Measurements from ENCODE around the gene ADCY2.

ADCY2 gene

GRCh38 chr5:7534505-7534904 lies 138.6 kb downstream of the ADCY2 start:
- no peak overlapping the region for H2BK15ac ChIP-seq (replicated peaks; ENCODE audit: low read depth)
- no CpG with 5 or more reads among the region's 3 CpGs for WGBS (ENCODE audit: extremely low coverage, insufficient coverage, low lambda C conversion rate)
- no peak overlapping the region for H4K8ac ChIP-seq (ENCODE audit: low read depth, low read length)
- no peak overlapping the region for H2AK5ac ChIP-seq (ENCODE audit: low read length)
- no peaks in the 10 kb centered on the region for H3K36me3 ChIP-seq (ENCODE audit: control insufficient read depth, insufficient read depth, low read length)
- H3K27me3 ChIP-seq (ENCODE audit: insufficient read depth, low read length, poor library complexity), result no peaks in the 10 kb centered on the region
- no peak overlapping the region for H3K23ac ChIP-seq (ENCODE audit: low read length)
- H3K9ac ChIP-seq (ENCODE audit: low read length), result no peak overlapping the region
- H3K79me1 ChIP-seq (ENCODE audit: low read length), result peaks cover 12% of the 10 kb centered on the region
- H2BK120ac ChIP-seq (ENCODE audit: low read depth, low read length), result no peak overlapping the region
- H3K27ac ChIP-seq (ENCODE audit: low read depth, low read length), result no peak overlapping the region
- H3K18ac ChIP-seq (ENCODE audit: low read length), result no peak overlapping the region
- H3K79me2 ChIP-seq (ENCODE audit: control insufficient read depth, insufficient read depth, low read length), result peaks cover 17% of the 10 kb centered on the region
- DNase-seq, result no peak
- H3K4me2 ChIP-seq (ENCODE audit: low read length), result no peak overlapping the region
- H4K5ac ChIP-seq (ENCODE audit: low read length), result no peak overlapping the region
- peaks cover 2% of the 10 kb centered on the region for H3K4me1 ChIP-seq (ENCODE audit: control insufficient read depth, low read depth, low read length)
- H3K56ac ChIP-seq (ENCODE audit: low read length), result no peak overlapping the region
- H2BK5ac ChIP-seq (ENCODE audit: low read length), result no peak overlapping the region
- no peak overlapping the region for H3K4ac ChIP-seq (ENCODE audit: low read depth, low read length)
- no peak overlapping the region for H3K4me3 ChIP-seq (ENCODE audit: low read length)

- whole genome bisulfite sequencing (ENCODE audit: extremely low coverage, insufficient coverage, low lambda C conversion rate), result no CpG with 5 or more reads among the region's 2 CpGs
- Histone ChIP-seq H2AK5ac (ENCODE audit: low read length) (no peak overlapping the region), H3K18ac (ENCODE audit: low read length) (no peak overlapping the region), H2BK15ac (replicated peaks; ENCODE audit: low read depth) (no peak overlapping the region), H2BK5ac (ENCODE audit: low read length) (no peak overlapping the region), H3K27ac (ENCODE audit: low read depth, low read length) (no peak overlapping the region), H3K9ac (ENCODE audit: low read length) (no peak overlapping the region), H3K4me3 (ENCODE audit: low read length) (no peak overlapping the region), H3K79me1 (ENCODE audit: low read length) (peaks cover 17% of the 10 kb centered on the region), H4K8ac (ENCODE audit: low read depth, low read length) (no peak overlapping the region), H2BK120ac (ENCODE audit: low read depth, low read length) (no peak overlapping the region), H3K4me2 (ENCODE audit: low read length) (no peak overlapping the region), H3K27me3 (ENCODE audit: insufficient read depth, low read length, poor library complexity) (no peaks in the 10 kb centered on the region), H3K36me3 (ENCODE audit: control insufficient read depth, insufficient read depth, low read length) (no peaks in the 10 kb centered on the region), H3K4me1 (ENCODE audit: control insufficient read depth, low read depth, low read length) (peaks cover 3% of the 10 kb centered on the region), H3K23ac (ENCODE audit: low read length) (no peak overlapping the region), H4K5ac (ENCODE audit: low read length) (no peak overlapping the region), H3K56ac (ENCODE audit: low read length) (no peak overlapping the region), H3K79me2 (ENCODE audit: control insufficient read depth, insufficient read depth, low read length) (peaks cover 18% of the 10 kb centered on the region), H3K4ac (ENCODE audit: low read depth, low read length) (no peak overlapping the region)
- no peak for DNase-seq
Observed at GRCh38 chr5:7537573-7537972, 141.6 kb downstream of the ADCY2 start.

GRCh38 chr5:7539571-7539970 lies 143.6 kb downstream of the ADCY2 start:
- Histone ChIP-seq H3K56ac (ENCODE audit: low read length) (no peak overlapping the region), H3K79me1 (ENCODE audit: low read length) (peaks cover 18% of the 10 kb centered on the region), H3K18ac (ENCODE audit: low read length) (no peak overlapping the region), H3K4me2 (ENCODE audit: low read length) (no peak overlapping the region), H3K4me3 (ENCODE audit: low read length) (no peak overlapping the region), H2AK5ac (ENCODE audit: low read length) (no peak overlapping the region), H3K4me1 (ENCODE audit: control insufficient read depth, low read depth, low read length) (peaks cover 3% of the 10 kb centered on the region), H3K27me3 (ENCODE audit: insufficient read depth, low read length, poor library complexity) (no peaks in the 10 kb centered on the region), H3K4ac (ENCODE audit: low read depth, low read length) (no peak overlapping the region), H2BK5ac (ENCODE audit: low read length) (no peak overlapping the region), H3K79me2 (ENCODE audit: control insufficient read depth, insufficient read depth, low read length) (peaks cover 12% of the 10 kb centered on the region), H3K36me3 (ENCODE audit: control insufficient read depth, insufficient read depth, low read length) (no peaks in the 10 kb centered on the region), H3K9ac (ENCODE audit: low read length) (no peak overlapping the region), H4K5ac (ENCODE audit: low read length) (no peak overlapping the region), H4K8ac (ENCODE audit: low read depth, low read length) (no peak overlapping the region), H3K23ac (ENCODE audit: low read length) (no peak overlapping the region), H3K27ac (ENCODE audit: low read depth, low read length) (no peak overlapping the region), H2BK15ac (replicated peaks; ENCODE audit: low read depth) (no peak overlapping the region), H2BK120ac (ENCODE audit: low read depth, low read length) (no peak overlapping the region)
- no peak for DNase-seq
- WGBS (ENCODE audit: extremely low coverage, insufficient coverage, low lambda C conversion rate), result no CpG with 5 or more reads among the region's 5 CpGs

- Histone ChIP-seq H2BK15ac (replicated peaks; ENCODE audit: low read depth) (no peak overlapping the region), H4K5ac (ENCODE audit: low read length) (no peak overlapping the region), H3K56ac (ENCODE audit: low read length) (no peak overlapping the region), H2BK5ac (ENCODE audit: low read length) (no peak overlapping the region), H3K9ac (ENCODE audit: low read length) (no peak overlapping the region), H3K79me1 (ENCODE audit: low read length) (peaks cover 20% of the 10 kb centered on the region), H3K79me2 (ENCODE audit: control insufficient read depth, insufficient read depth, low read length) (peaks cover 8% of the 10 kb centered on the region), H3K4me3 (ENCODE audit: low read length) (no peak overlapping the region), H2AK5ac (ENCODE audit: low read length) (no peak overlapping the region), H3K23ac (ENCODE audit: low read length) (no peak overlapping the region), H3K27me3 (ENCODE audit: insufficient read depth, low read length, poor library complexity) (no peaks in the 10 kb centered on the region), H3K27ac (ENCODE audit: low read depth, low read length) (no peak overlapping the region), H3K4me1 (ENCODE audit: control insufficient read depth, low read depth, low read length) (peaks cover 3% of the 10 kb centered on the region), H3K4ac (ENCODE audit: low read depth, low read length) (no peak overlapping the region), H4K8ac (ENCODE audit: low read depth, low read length) (no peak overlapping the region), H3K18ac (ENCODE audit: low read length) (no peak overlapping the region), H3K4me2 (ENCODE audit: low read length) (no peak overlapping the region), H2BK120ac (ENCODE audit: low read depth, low read length) (no peak overlapping the region), H3K36me3 (ENCODE audit: control insufficient read depth, insufficient read depth, low read length) (no peaks in the 10 kb centered on the region)
- WGBS (ENCODE audit: extremely low coverage, insufficient coverage, low lambda C conversion rate), result no CpG with 5 or more reads among the region's 9 CpGs
- DNase-seq, result no peak
Observed at GRCh38 chr5:7540736-7541485, 145.0 kb downstream of the ADCY2 start.

GRCh38 chr5:7541898-7542297 lies 146.0 kb downstream of the ADCY2 start:
- H3K4me2 ChIP-seq (ENCODE audit: low read length), result no peak overlapping the region
- no peak overlapping the region for H2BK15ac ChIP-seq (replicated peaks; ENCODE audit: low read depth)
- no peak overlapping the region for H2BK120ac ChIP-seq (ENCODE audit: low read depth, low read length)
- no peak overlapping the region for H3K27ac ChIP-seq (ENCODE audit: low read depth, low read length)
- WGBS (ENCODE audit: extremely low coverage, insufficient coverage, low lambda C conversion rate), result no CpG with 5 or more reads among the region's 2 CpGs
- no peak overlapping the region for H3K56ac ChIP-seq (ENCODE audit: low read length)
- H4K8ac ChIP-seq (ENCODE audit: low read depth, low read length), result no peak overlapping the region
- no peaks in the 10 kb centered on the region for H3K27me3 ChIP-seq (ENCODE audit: insufficient read depth, low read length, poor library complexity)
- peaks cover 3% of the 10 kb centered on the region for H3K4me1 ChIP-seq (ENCODE audit: control insufficient read depth, low read depth, low read length)
- peaks cover 6% of the 10 kb centered on the region for H3K79me2 ChIP-seq (ENCODE audit: control insufficient read depth, insufficient read depth, low read length)
- H2BK5ac ChIP-seq (ENCODE audit: low read length), result no peak overlapping the region
- H3K4ac ChIP-seq (ENCODE audit: low read depth, low read length), result no peak overlapping the region
- no peak overlapping the region for H2AK5ac ChIP-seq (ENCODE audit: low read length)
- no peak overlapping the region for H3K9ac ChIP-seq (ENCODE audit: low read length)
- peaks cover 22% of the 10 kb centered on the region for H3K79me1 ChIP-seq (ENCODE audit: low read length)
- H3K4me3 ChIP-seq (ENCODE audit: low read length), result no peak overlapping the region
- no peak overlapping the region for H3K23ac ChIP-seq (ENCODE audit: low read length)
- no peak for DNase-seq
- H4K5ac ChIP-seq (ENCODE audit: low read length), result no peak overlapping the region
- no peaks in the 10 kb centered on the region for H3K36me3 ChIP-seq (ENCODE audit: control insufficient read depth, insufficient read depth, low read length)
- no peak overlapping the region for H3K18ac ChIP-seq (ENCODE audit: low read length)

- Histone ChIP-seq H2AK5ac (ENCODE audit: low read length) (no peak overlapping the region), H4K8ac (ENCODE audit: low read depth, low read length) (no peak overlapping the region), H2BK120ac (ENCODE audit: low read depth, low read length) (no peak overlapping the region), H2BK5ac (ENCODE audit: low read length) (no peak overlapping the region), H3K4me2 (ENCODE audit: low read length) (no peak overlapping the region), H3K18ac (ENCODE audit: low read length) (no peak overlapping the region), H3K23ac (ENCODE audit: low read length) (no peak overlapping the region), H3K4ac (ENCODE audit: low read depth, low read length) (no peak overlapping the region), H3K27me3 (ENCODE audit: insufficient read depth, low read length, poor library complexity) (no peaks in the 10 kb centered on the region), H3K36me3 (ENCODE audit: control insufficient read depth, insufficient read depth, low read length) (no peaks in the 10 kb centered on the region), H3K56ac (ENCODE audit: low read length) (no peak overlapping the region), H3K9ac (ENCODE audit: low read length) (no peak overlapping the region), H3K79me1 (ENCODE audit: low read length) (peaks cover 22% of the 10 kb centered on the region), H2BK15ac (replicated peaks; ENCODE audit: low read depth) (no peak overlapping the region), H3K79me2 (ENCODE audit: control insufficient read depth, insufficient read depth, low read length) (no peaks in the 10 kb centered on the region), H3K27ac (ENCODE audit: low read depth, low read length) (no peak overlapping the region), H4K5ac (ENCODE audit: low read length) (no peak overlapping the region), H3K4me1 (ENCODE audit: control insufficient read depth, low read depth, low read length) (no peaks in the 10 kb centered on the region), H3K4me3 (ENCODE audit: low read length) (no peak overlapping the region)
- WGBS (ENCODE audit: extremely low coverage, insufficient coverage, low lambda C conversion rate), result no CpG with 5 or more reads among the region's 6 CpGs
- no peak for DNase-seq
Observed at GRCh38 chr5:7546555-7546954, 150.6 kb downstream of the ADCY2 start.

Data from mesendoderm (in vitro differentiated cells).